GM12892 (cell line): ENCODE data around the gene HNRNPM.

Experiments
- POLR2A ChIP-seq: IDR thresholded peaks from 2 replicates; pipeline ENCODE4 v1.6.1; 2011; ENCODE audit warnings: low read depth, low read length, control low read depth
- TAF1 ChIP-seq: IDR thresholded peaks from 2 replicates; pipeline ENCODE4 v1.6.1; 2011; ENCODE audit warnings: low read depth, mild to moderate bottlenecking, control low read depth, low read length, borderline replicate concordance

- TF ChIP-seq POLR2A (no peak), TAF1 (no peak)
Measured at GRCh38 chr19:8503510-8503909, 58.7 kb downstream of the HNRNPM start.
